ENCODE measurements around the gene EXOC2.

EXOC2 gene

GRCh38 chr6:692858-693722 lies at the start of gene EXOC2:
TSS of gene EXOC2 (minus strand) at chr6:693139. CDS start at chr6:637818, 55,321 bp downstream.
- DNase-seq (ENCODE audit: low read depth) = peak; percentile 78

GRCh38 chr6:741410-742339 lies 48.7 kb upstream of the EXOC2 start:
- DNase-seq (ENCODE audit: low read depth) = no peak

- DNase-seq (ENCODE audit: low read depth) = no peak
These were observed 43.9 kb upstream of the EXOC2 start for GRCh38 chr6:736657-737446.

GRCh38 chr6:733431-734219 lies 40.7 kb upstream of the EXOC2 start:
- no peak for DNase-seq (ENCODE audit: low read depth)

- DNase-seq (ENCODE audit: low read depth) = no peak
These were observed 39.0 kb upstream of the EXOC2 start for GRCh38 chr6:731924-732323.

- no peak for DNase-seq (ENCODE audit: low read depth)
These were observed 36.8 kb upstream of the EXOC2 start for GRCh38 chr6:729606-730320.

GRCh38 chr6:727856-728255 lies 34.9 kb upstream of the EXOC2 start:
- no peak for DNase-seq (ENCODE audit: low read depth)

- DNase-seq (ENCODE audit: low read depth) = no peak
These were observed 30.6 kb upstream of the EXOC2 start for GRCh38 chr6:723540-723939.

- DNase-seq (ENCODE audit: low read depth) = no peak
These were observed 29.7 kb upstream of the EXOC2 start for GRCh38 chr6:722608-723007.

- DNase-seq (ENCODE audit: low read depth) = peak; percentile 62
These were observed 29.2 kb upstream of the EXOC2 start for GRCh38 chr6:722077-722524.

- no peak for DNase-seq (ENCODE audit: low read depth)
These were observed 25.4 kb upstream of the EXOC2 start for GRCh38 chr6:718345-718744.

GRCh38 chr6:717135-717534 lies 24.2 kb upstream of the EXOC2 start:
- no peak for DNase-seq (ENCODE audit: low read depth)

- DNase-seq (ENCODE audit: low read depth) = no peak
These were observed 23.0 kb upstream of the EXOC2 start for GRCh38 chr6:715709-716491.

- DNase-seq (ENCODE audit: low read depth) = no peak
These were observed 21.2 kb upstream of the EXOC2 start for GRCh38 chr6:714100-714499.

- no peak for DNase-seq (ENCODE audit: low read depth)
These were observed 20.4 kb upstream of the EXOC2 start for GRCh38 chr6:713351-713750.

GRCh38 chr6:712805-713204 lies 19.9 kb upstream of the EXOC2 start:
- DNase-seq (ENCODE audit: low read depth) = no peak

GRCh38 chr6:711925-712324 lies 19.0 kb upstream of the EXOC2 start:
- DNase-seq (ENCODE audit: low read depth) = no peak

GRCh38 chr6:710601-711571 lies 17.9 kb upstream of the EXOC2 start:
- peak; percentile 20 for DNase-seq (ENCODE audit: low read depth)
